ENCODE measurements around the gene LYVE1. TPM values are rescaled to one million over a fixed set of nuclear protein-coding genes. Genes with fewer than 3 reads are reported as not detected.
A peak's percentile ranks its signal among the peaks of the same experiment; 100 is the strongest.

LYVE1 gene
- total RNA-seq = not detected

- no peak for DNase-seq (ENCODE audit: low spot score in 2 of 2)
- Mint-ChIP-seq H3K9me3 (no peaks in the 10 kb centered on the region), H3K27ac (no peak within 1 kb of the TSS), H3K36me3 (no peaks in the 10 kb centered on the region)
- no peak for ATAC-seq
Measured at GRCh38 chr11:10568486-10568941, at the start of gene LYVE1. Gene LYVE1, minus strand, starts transcription at chr11:10568665. Its CDS starts 133 bp downstream, at chr11:10568532.

- H3K27ac Mint-ChIP-seq = no peak overlapping the region
- H3K36me3 Mint-ChIP-seq = peaks cover 0 to 8% of the 10 kb centered on the region in 2 donors
- ATAC-seq (no peak), DNase-seq (ENCODE audit: low spot score in 2 of 2) (no peak)
- peaks cover 0 to 3% of the 10 kb centered on the region in 2 donors for H3K9me3 Mint-ChIP-seq
Measured at GRCh38 chr11:10617551-10617950, 49.1 kb upstream of the LYVE1 start.

- H3K27ac Mint-ChIP-seq = no peak overlapping the region
- peaks cover 0 to 3% of the 10 kb centered on the region in 2 donors for H3K9me3 Mint-ChIP-seq
- DNase-seq (ENCODE audit: low spot score in 2 of 2) (no peak), ATAC-seq (no peak)
- H3K36me3 Mint-ChIP-seq = peaks cover 0 to 13% of the 10 kb centered on the region in 2 donors
Measured at GRCh38 chr11:10611979-10612862, 43.8 kb upstream of the LYVE1 start.

- H3K27ac Mint-ChIP-seq = no peak overlapping the region
- DNase-seq (ENCODE audit: low spot score in 2 of 2) (no peak), ATAC-seq (no peak)
- H3K36me3 Mint-ChIP-seq = peaks cover 0 to 13% of the 10 kb centered on the region in 2 donors
- H3K9me3 Mint-ChIP-seq = peaks cover 0 to 3% of the 10 kb centered on the region in 2 donors
Measured at GRCh38 chr11:10609636-10610035, 41.2 kb upstream of the LYVE1 start.

GRCh38 chr11:10608584-10608983 is 40.1 kb upstream of the LYVE1 start:
- H3K9me3 Mint-ChIP-seq = peaks cover 0 to 3% of the 10 kb centered on the region in 2 donors
- DNase-seq (ENCODE audit: low spot score in 2 of 2) (no peak), ATAC-seq (no peak)
- H3K36me3 Mint-ChIP-seq = peaks cover 0 to 10% of the 10 kb centered on the region in 2 donors
- no peak overlapping the region for H3K27ac Mint-ChIP-seq

- Mint-ChIP-seq H3K9me3 (peaks cover 0 to under 1% of the 10 kb centered on the region in 2 donors), H3K27ac (no peak overlapping the region), H3K36me3 (peaks cover 0 to 5% of the 10 kb centered on the region in 2 donors)
- DNase-seq (ENCODE audit: low spot score in 2 of 2) (no peak), ATAC-seq (no peak)
Measured at GRCh38 chr11:10607462-10608132, 39.1 kb upstream of the LYVE1 start.

- no peaks in the 10 kb centered on the region for H3K9me3 Mint-ChIP-seq
- no peak for DNase-seq (ENCODE audit: low spot score in 2 of 2)
- H3K36me3 Mint-ChIP-seq = no peaks in the 10 kb centered on the region
- ATAC-seq = peak; percentile 47 to 80
- no peak overlapping the region for H3K27ac Mint-ChIP-seq
Measured at GRCh38 chr11:10606536-10607208, 38.2 kb upstream of the LYVE1 start.

- peak in 1 of 2 donors; percentile 32 for ATAC-seq
- no peak for DNase-seq (ENCODE audit: low spot score in 2 of 2)
- H3K36me3 Mint-ChIP-seq = no peaks in the 10 kb centered on the region
- H3K9me3 Mint-ChIP-seq = no peaks in the 10 kb centered on the region
- H3K27ac Mint-ChIP-seq = no peak overlapping the region
Measured at GRCh38 chr11:10605941-10606381, 37.5 kb upstream of the LYVE1 start.

- Mint-ChIP-seq H3K27ac (no peak overlapping the region), H3K36me3 (no peaks in the 10 kb centered on the region), H3K9me3 (no peaks in the 10 kb centered on the region)
- DNase-seq (ENCODE audit: low spot score in 2 of 2) (no peak), ATAC-seq (no peak)
Measured at GRCh38 chr11:10604798-10605197, 36.3 kb upstream of the LYVE1 start.

- no peak overlapping the region for H3K27ac Mint-ChIP-seq
Measured at GRCh38 chr11:10604340-10604748, 35.9 kb upstream of the LYVE1 start.

GRCh38 chr11:10603721-10604297 is 35.3 kb upstream of the LYVE1 start:
- Mint-ChIP-seq H3K9me3 (no peaks in the 10 kb centered on the region), H3K27ac (no peak overlapping the region), H3K36me3 (no peaks in the 10 kb centered on the region)
- no peak for ATAC-seq
- no peak for DNase-seq (ENCODE audit: low spot score in 2 of 2)

More at GRCh38 chr11:10604340-10604748, 35.9 kb upstream of the LYVE1 start:
- no peaks in the 10 kb centered on the region for H3K9me3 Mint-ChIP-seq
- DNase-seq (ENCODE audit: low spot score in 2 of 2) (no peak), ATAC-seq (no peak)
- H3K36me3 Mint-ChIP-seq = no peaks in the 10 kb centered on the region

GRCh38 chr11:10602945-10603344 is 34.5 kb upstream of the LYVE1 start:
- no peaks in the 10 kb centered on the region for H3K9me3 Mint-ChIP-seq
- no peak overlapping the region for H3K27ac Mint-ChIP-seq
- no peak for ATAC-seq
- no peak for DNase-seq (ENCODE audit: low spot score in 2 of 2)
- H3K36me3 Mint-ChIP-seq = no peaks in the 10 kb centered on the region

GRCh38 chr11:10602366-10602765 is 33.9 kb upstream of the LYVE1 start:
- no peaks in the 10 kb centered on the region for H3K9me3 Mint-ChIP-seq
- H3K27ac Mint-ChIP-seq = no peak overlapping the region
- no peaks in the 10 kb centered on the region for H3K36me3 Mint-ChIP-seq
- ATAC-seq (no peak), DNase-seq (ENCODE audit: low spot score in 2 of 2) (no peak)

- Mint-ChIP-seq H3K36me3 (no peaks in the 10 kb centered on the region), H3K9me3 (no peaks in the 10 kb centered on the region), H3K27ac (no peak overlapping the region)
- ATAC-seq = no peak
- no peak for DNase-seq (ENCODE audit: low spot score in 2 of 2)
Measured at GRCh38 chr11:10601837-10602236, 33.4 kb upstream of the LYVE1 start.

GRCh38 chr11:10600570-10601248 is 32.2 kb upstream of the LYVE1 start:
- DNase-seq (ENCODE audit: low spot score in 2 of 2) (no peak), ATAC-seq (no peak)
- Mint-ChIP-seq H3K27ac (no peak overlapping the region), H3K36me3 (no peaks in the 10 kb centered on the region), H3K9me3 (peaks cover 0 to 8% of the 10 kb centered on the region in 2 donors)
